SHP77 (cell line): ENCODE data around the gene KRT74.

Experiments used
- DNase-seq, 2 experiments: peaks; one replicate each; lab custom pipeline; 2025; lab: John Stamatoyannopoulos, UW

The KRT74 gene

DNA sequence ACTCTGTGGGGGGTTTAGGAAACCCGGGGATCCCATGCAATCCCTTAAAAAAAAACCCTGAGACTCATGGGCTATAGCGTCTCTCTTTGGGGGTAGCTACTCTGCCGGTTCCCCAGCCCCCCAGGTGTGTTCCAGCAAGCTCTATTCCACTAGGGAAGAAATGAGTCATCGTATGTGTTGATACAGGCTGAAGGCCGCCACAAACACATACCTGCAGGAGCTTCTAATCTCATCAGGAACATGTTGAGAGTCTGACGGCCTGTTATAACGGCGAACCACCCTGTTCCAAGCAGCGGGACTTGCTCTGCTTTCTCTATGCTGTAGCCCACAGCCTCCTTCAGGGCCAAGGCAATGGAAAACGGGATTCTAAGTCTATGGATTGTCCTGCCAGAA is 52.5 kb downstream of the KRT74 start:
- DNase-seq, result no peak

DNA sequence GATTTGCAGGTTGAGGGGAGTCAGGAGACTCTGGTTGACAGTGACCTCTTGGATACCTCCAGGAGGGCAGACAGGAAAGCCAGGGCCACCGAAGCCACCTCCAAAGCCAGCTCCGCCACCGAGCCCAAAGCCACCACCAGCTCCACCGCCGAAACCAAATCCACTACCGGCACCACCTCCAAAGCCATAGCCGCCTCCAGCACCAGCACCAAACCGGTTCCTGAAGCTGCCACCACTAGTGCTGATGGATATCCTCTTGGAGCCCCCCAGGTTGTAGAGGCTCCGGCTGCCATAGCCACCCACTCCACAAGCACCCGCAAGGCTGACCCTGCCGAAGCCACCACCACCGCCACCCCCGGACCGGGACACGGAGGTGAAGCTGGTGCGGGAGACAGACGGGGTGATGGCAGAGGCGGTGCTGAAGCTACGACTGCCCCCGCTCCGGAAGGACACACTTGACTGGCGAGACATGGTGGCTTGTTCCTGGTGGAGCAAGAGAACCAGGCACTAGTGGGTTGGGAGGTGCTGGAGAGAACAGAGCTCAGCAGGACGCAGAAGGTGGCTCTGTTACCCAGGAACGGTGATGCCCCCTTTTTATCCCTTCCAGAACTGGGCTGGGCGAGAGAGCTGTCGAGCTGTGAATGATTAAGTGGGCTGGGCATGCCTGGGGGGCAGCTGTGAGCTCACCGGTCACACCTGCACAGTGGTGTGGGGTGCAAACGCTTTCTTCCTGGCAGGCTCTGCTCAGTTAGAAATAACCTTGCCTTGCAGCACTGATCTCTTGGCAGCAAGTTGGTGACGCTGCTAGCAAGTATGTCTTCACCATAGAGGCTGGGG is 53.6 kb downstream of the KRT74 start, which contains the start of gene KRT5:
KRT5 (minus strand) TSS at position 569 of the 837 bp plus-strand sequence; CDS start at position 471, 98 bp downstream.
- DNase-seq, result no peak

DNA sequence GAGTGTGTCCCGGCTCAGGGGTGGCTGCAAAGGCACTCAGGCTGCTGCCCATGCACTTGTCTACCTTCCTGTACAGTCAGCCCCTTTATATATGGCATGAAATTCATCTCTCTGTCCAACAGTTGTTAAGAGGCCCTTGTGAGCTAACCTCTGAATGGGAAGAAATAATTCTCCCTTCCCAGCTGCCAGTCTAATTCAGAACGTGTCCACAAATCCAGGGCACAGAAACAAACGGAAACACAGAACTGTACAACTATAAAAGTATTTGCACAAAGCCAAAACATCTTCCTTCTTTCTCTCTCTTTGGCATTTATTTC is 54.3 kb downstream of the KRT74 start:
- DNase-seq, result no peak

DNA sequence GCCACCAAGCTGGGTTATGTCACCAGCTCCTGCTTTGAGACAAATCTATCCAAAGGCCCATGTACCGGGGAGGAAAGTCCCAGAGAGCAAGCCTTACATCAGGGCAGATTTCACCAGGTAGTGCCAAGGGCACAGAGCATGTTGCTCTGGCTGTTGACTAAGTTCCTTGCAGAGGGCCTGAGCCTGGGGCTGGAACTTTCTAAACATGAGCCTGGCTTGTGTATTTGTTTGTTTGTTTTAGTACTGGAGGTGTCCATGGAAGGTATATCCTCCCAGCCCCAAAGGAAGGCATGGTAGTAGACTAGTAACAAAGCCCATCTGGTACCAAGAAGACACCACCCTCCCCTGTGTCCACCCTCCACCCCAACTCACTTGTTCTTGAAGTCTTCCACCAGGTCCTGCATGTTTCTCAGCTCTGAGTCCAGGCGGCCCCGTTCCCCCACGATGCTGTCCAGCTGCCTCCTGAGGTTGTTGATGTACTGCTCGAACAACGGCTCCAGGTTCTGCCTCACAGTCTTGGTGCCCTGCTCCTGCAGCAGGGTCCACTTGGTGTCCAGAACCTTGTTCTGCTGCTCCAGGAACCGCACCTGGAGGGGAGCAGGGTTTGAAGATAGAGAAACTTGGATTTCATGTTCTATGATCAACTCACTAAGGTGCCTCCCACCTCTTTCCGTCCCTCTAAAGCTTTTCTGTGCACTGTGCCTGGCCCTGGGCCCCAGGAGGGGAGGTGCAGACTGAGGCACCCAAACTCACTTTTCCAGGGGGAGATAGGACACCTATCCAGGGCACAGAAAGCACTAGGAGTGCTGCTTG is 54.9 kb downstream of the KRT74 start:
- DNase-seq, result no peak

DNA sequence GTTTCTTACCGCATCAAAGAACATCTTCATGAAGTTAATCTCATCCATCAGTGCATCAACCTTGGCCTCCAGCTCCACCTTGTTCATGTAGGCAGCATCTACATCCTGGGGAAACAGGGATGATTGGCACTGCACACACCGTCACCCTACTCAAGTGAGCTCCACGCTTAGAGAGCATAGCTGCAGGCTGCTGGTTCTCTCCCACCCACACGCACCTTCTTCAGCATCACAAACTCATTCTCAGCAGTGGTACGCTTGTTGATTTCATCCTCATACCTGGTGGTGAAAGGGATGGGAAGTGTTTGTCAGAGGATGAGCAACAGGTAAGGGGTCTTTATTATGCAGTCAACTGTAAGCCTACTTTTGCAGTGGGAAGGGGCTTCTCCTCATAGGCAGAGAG is 55.8 kb downstream of the KRT74 start:
- DNase-seq, result no peak

DNA sequence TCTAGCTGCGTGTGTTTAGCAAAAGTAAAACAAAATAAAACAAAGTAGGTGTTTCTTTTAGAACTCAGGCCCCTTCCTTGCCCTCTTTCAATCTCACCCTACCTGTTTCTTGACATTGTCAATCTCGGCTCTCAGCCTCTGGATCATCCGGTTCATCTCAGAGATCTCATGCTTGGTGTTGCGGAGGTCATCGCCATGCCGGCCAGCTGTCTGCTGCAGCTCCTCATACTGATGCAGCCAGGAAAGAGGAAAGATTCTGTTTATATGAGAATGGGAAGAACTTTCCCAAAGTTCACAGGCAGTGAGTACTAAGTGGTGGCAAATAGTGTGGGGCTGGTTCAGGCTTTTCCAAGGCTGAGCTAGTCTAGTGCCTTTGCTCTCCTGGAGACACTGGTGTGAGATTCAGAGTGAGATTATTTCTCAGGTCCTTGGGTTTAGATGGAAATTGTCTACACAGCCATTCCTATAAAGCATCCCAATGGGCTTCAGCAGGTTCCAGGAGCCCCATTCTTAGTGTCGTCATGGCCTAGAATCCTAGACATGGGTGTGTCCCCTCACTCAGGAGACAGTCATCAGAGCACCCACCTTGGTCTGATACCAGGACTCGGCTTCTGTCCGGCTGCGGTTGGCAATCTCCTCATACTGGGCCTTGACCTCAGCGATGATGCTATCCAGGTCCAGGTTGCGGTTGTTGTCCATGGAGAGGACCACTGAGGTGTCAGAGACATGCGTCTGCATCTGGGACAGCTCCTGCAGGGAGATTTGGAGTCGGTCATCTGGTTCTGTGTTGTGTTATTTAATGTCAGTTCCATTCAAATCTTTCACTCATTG is 56.4 kb downstream of the KRT74 start:
- DNase-seq, result no peak

DNA sequence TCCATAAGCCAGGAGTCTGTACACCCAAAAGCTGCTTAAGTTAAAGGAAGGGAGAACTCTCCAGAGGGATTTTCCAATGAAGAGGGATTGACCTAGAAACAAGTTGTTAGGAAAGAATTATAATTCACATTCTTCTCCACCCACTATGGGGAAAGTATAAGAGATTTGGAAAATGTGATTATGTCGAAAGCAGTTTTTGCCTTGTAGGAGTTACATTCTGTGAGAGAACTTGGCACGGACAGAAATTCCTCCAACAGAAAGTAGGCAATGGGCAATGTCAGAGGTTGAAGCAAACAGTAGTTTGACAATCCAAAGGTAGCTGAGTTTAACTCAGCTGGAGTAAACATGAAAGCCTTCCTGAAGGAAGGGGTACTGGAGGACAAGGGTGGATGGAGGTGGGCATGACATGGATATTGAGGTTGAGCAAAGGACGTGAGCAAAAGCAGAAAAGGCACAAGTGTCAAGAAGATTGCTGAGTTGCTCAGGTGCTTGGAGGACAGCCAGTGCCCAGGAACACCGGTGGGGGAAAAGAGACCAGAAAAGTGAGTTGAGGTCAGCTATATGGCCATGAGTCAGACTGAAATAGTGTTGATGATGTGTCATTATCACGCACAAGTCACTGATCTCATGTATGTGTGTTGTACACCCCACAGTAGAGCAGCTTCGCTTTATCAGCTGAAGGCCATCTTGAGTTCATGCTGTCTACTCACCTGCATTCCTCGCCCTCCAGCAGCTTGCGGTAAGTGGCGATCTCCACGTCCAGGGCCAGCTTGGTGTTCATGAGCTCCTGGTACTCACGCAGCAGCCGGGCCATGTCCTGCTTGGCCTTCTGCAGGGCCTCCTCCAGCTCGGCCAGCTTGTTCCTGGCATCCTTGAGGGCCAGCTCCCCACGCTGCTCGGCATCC is 57.5 kb downstream of the KRT74 start:
- no peak for DNase-seq
